Hematopoietic multipotent progenitor cell treated with erythropoietin and hydrocortisone succinate and interleukin-3 and kit ligand, for 6 days (in vitro differentiated cells): Measurements from ENCODE around the gene INTS14.
"Not testable (repeated sequence)": the region's sequence is repeated elsewhere in the genome, so short reads cannot be mapped to it uniquely, and the experiment has no call there.

Source experiments
- DNase-seq: peaks from one replicate; pipeline ENCODE4 v3.0.0-alpha.2; 2015

The INTS14 gene

GRCh38 chr15:65629548-65629947 lies 18.6 kb upstream of the INTS14 start:
- DNase-seq = no peak

- DNase-seq = no peak
Measured at GRCh38 chr15:65626856-65627255, 15.9 kb upstream of the INTS14 start.

- no peak for DNase-seq
Measured at GRCh38 chr15:65623103-65623502, 12.2 kb upstream of the INTS14 start.

- DNase-seq = no peak
Measured at GRCh38 chr15:65621638-65622037, 10.7 kb upstream of the INTS14 start, which contains the start of gene SLC24A1. Gene SLC24A1 (plus strand): TSS chr15:65621938. CDS start chr15:65624081, 2,143 bp downstream.

- DNase-seq = no peak
Measured at GRCh38 chr15:65620833-65621232, 9.9 kb upstream of the INTS14 start.

GRCh38 chr15:65619626-65620290 lies 8.8 kb upstream of the INTS14 start:
- DNase-seq = peak; percentile 71

GRCh38 chr15:65618560-65619109 lies 7.7 kb upstream of the INTS14 start:
- DNase-seq = no peak

- not testable (repeated sequence) for DNase-seq
Measured at GRCh38 chr15:65615887-65616286, 5.0 kb upstream of the INTS14 start.

- DNase-seq = no peak
Measured at GRCh38 chr15:65612949-65613744, 2.2 kb upstream of the INTS14 start.

- DNase-seq = no peak
Measured at GRCh38 chr15:65612616-65612946, 1.6 kb upstream of the INTS14 start.

- no peak for DNase-seq
Measured at GRCh38 chr15:65611888-65612615, 1.1 kb upstream of the INTS14 start.

- DNase-seq = no peak
Measured at GRCh38 chr15:65603559-65603958, 7.4 kb downstream of the INTS14 start.

- no peak for DNase-seq
Measured at GRCh38 chr15:65603134-65603533, 7.8 kb downstream of the INTS14 start.

GRCh38 chr15:65599677-65600076 lies 11.3 kb downstream of the INTS14 start:
- DNase-seq = no peak

- DNase-seq = no peak
Measured at GRCh38 chr15:65598468-65598867, 12.5 kb downstream of the INTS14 start.

- peak; percentile 50 for DNase-seq
Measured at GRCh38 chr15:65595960-65596359, 15.0 kb downstream of the INTS14 start.

- no peak for DNase-seq
Measured at GRCh38 chr15:65587094-65587493, 23.8 kb downstream of the INTS14 start.

- no peak for DNase-seq
Measured at GRCh38 chr15:65584241-65584640, 26.7 kb downstream of the INTS14 start.

- peak; percentile 53 for DNase-seq
Measured at GRCh38 chr15:65583701-65584100, 27.2 kb downstream of the INTS14 start.

- no peak for DNase-seq
Measured at GRCh38 chr15:65580287-65580686, 30.6 kb downstream of the INTS14 start.

GRCh38 chr15:65579762-65580161 lies 31.2 kb downstream of the INTS14 start:
- DNase-seq = no peak

GRCh38 chr15:65578904-65579728 lies 31.8 kb downstream of the INTS14 start:
- DNase-seq = no peak
